ENCODE measurements around the gene MAPT. TPM values are rescaled to one million over a fixed set of nuclear protein-coding genes. Genes with fewer than 3 reads are reported as not detected.

Gene MAPT
- total and polyA plus RNA-seq, 2 experiments from 2014 or later: 0.37 to 0.71 TPM

GRCh38 chr17:45967378-45967777 lies 73.0 kb downstream of the MAPT start:
- no peak overlapping the region for H3K4me2 ChIP-seq
- H3K36me3 ChIP-seq (replicated peaks; ENCODE audit: insufficient read depth, low read depth): no peaks in the 10 kb centered on the region
- H3K4me1 ChIP-seq (ENCODE audit: insufficient read depth): no peaks in the 10 kb centered on the region
- H3K27me3 ChIP-seq: peaks cover 14% of the 10 kb centered on the region
- WGBS (ENCODE audit: low lambda C conversion rate, missing lambda C conversion rate): 91% methylated on average over 5 of the region's 5 CpGs
- TF ChIP-seq EZH2 (IDR thresholded peaks at IDR 0.05; ENCODE audit: borderline replicate concordance) (no peak), CTCF (IDR thresholded peaks at IDR 0.05; ENCODE audit: poor library complexity) (no peak), EZH2phosphoT487 (IDR thresholded peaks at IDR 0.05; ENCODE audit: low read depth, severe bottlenecking, unreplicated experiment) (no peak)
- no peaks in the 10 kb centered on the region for H4K20me1 ChIP-seq (ENCODE audit: insufficient read depth, poor library complexity, severe bottlenecking)
- H3K9me2 ChIP-seq (replicated peaks; ENCODE audit: insufficient read depth): no peaks in the 10 kb centered on the region
- no peak overlapping the region for H2AFZ ChIP-seq
- DNase-seq (ENCODE audit: low spot score): no peak
- no peak overlapping the region for H3K27ac ChIP-seq
- H3K4me3 ChIP-seq: no peak overlapping the region
- no peaks in the 10 kb centered on the region for H3K79me2 ChIP-seq
- H3K9me3 ChIP-seq (ENCODE audit: low read depth): no peaks in the 10 kb centered on the region

- Histone ChIP-seq H4K20me1 (ENCODE audit: insufficient read depth, poor library complexity, severe bottlenecking) (no peaks in the 10 kb centered on the region), H3K79me2 (no peaks in the 10 kb centered on the region), H3K27me3 (peaks cover 14% of the 10 kb centered on the region), H3K9me2 (replicated peaks; ENCODE audit: insufficient read depth) (no peaks in the 10 kb centered on the region), H3K4me1 (ENCODE audit: insufficient read depth) (no peaks in the 10 kb centered on the region), H3K9me3 (ENCODE audit: low read depth) (no peaks in the 10 kb centered on the region), H3K4me2 (no peak overlapping the region), H2AFZ (no peak overlapping the region), H3K36me3 (replicated peaks; ENCODE audit: insufficient read depth, low read depth) (no peaks in the 10 kb centered on the region), H3K4me3 (no peak overlapping the region), H3K27ac (no peak overlapping the region)
- TF ChIP-seq CTCF (IDR thresholded peaks at IDR 0.05; ENCODE audit: poor library complexity) (no peak), EZH2phosphoT487 (IDR thresholded peaks at IDR 0.05; ENCODE audit: low read depth, severe bottlenecking, unreplicated experiment) (no peak), EZH2 (IDR thresholded peaks at IDR 0.05; ENCODE audit: borderline replicate concordance) (no peak)
- 66% methylated on average over 2 of the region's 2 CpGs for WGBS (ENCODE audit: low lambda C conversion rate, missing lambda C conversion rate)
- DNase-seq (ENCODE audit: low spot score): no peak
Measured at GRCh38 chr17:45968732-45969131, 74.4 kb downstream of the MAPT start.

- H3K4me1 ChIP-seq (ENCODE audit: insufficient read depth): no peaks in the 10 kb centered on the region
Measured at GRCh38 chr17:45969726-45970125, 75.4 kb downstream of the MAPT start.

More at GRCh38 chr17:45969726-45970125, 75.4 kb downstream of the MAPT start:
- Histone ChIP-seq H3K27ac (no peak overlapping the region), H2AFZ (no peak overlapping the region), H4K20me1 (ENCODE audit: insufficient read depth, poor library complexity, severe bottlenecking) (no peaks in the 10 kb centered on the region), H3K4me3 (no peak overlapping the region), H3K79me2 (no peaks in the 10 kb centered on the region), H3K36me3 (replicated peaks; ENCODE audit: insufficient read depth, low read depth) (no peaks in the 10 kb centered on the region), H3K27me3 (peaks cover 14% of the 10 kb centered on the region), H3K9me2 (replicated peaks; ENCODE audit: insufficient read depth) (no peaks in the 10 kb centered on the region), H3K4me2 (no peak overlapping the region), H3K9me3 (ENCODE audit: low read depth) (no peaks in the 10 kb centered on the region)
- 93% methylated on average over 2 of the region's 2 CpGs for WGBS (ENCODE audit: low lambda C conversion rate, missing lambda C conversion rate)
- TF ChIP-seq CTCF (IDR thresholded peaks at IDR 0.05; ENCODE audit: poor library complexity): no peak
- TF ChIP-seq EZH2 (IDR thresholded peaks at IDR 0.05; ENCODE audit: borderline replicate concordance): no peak
- TF ChIP-seq EZH2phosphoT487 (IDR thresholded peaks at IDR 0.05; ENCODE audit: low read depth, severe bottlenecking, unreplicated experiment): no peak
- DNase-seq (ENCODE audit: low spot score): no peak
